Measurements from ENCODE around the gene C11orf52.

The C11orf52 gene

DNA sequence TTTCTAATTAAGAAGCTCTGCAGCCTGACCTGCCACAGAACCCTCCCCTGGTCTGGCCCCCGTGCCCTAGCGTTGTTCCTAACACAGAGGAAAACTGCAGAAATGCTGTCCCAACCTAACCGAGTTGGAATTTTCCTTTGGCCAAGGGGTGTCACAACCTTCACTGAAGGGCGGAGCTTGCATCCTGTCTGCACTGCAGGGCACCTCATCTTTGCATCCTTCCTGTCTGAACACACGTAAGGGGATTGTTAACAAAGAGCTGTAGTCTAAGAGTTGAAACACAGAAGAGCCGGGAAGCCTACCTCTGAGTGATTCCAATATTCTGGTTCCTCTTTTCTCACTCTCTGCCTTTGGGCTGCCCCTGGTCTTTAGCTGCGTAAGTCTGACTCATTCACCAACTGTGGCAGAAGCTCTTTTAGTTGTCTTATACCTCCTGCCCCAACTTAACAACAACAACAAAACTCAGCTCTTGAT is 20.0 kb downstream of the C11orf52 start:
- peak; percentile 46 for DNase-seq

DNA sequence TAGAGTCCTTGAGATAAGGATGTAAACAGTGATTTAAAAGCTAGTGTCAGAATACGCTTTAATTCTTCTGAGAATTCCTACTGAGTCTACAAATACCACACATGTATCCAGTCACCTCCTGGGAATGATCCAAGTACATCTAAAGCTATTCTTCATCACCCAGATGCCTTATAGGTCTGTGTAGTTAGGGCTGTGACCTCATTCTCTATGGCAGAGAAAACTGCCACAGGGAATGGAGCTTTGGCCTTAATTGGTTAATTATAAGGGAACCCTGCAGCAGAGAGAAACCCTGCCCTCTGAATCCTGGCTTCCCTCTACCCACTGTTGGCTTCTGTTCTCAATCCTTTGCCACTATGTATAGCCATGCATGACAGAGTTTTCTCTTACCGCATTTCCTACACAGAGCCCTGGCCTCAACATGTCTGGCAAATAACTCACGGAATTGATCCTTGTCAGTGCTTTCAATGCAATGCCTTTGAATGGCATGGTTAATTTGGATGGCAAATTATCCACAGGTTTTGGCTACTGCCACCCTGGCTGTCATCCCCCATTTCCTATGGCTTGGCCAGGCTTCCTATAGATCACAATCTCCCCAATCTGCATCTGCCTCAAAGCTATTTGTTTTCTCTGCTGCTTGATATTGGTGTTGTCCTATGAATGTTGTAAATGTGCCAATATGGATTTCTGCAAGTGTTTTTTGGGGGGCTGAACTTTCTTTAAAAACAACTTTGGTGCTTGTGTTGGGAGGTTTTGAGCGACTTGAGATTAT is 21.3 kb downstream of the C11orf52 start:
- no peak for ATAC-seq
- DNase-seq = no peak

More for the DNA sequence above, 20.0 kb downstream of the C11orf52 start:
- ATAC-seq = peak; percentile 72

DNA sequence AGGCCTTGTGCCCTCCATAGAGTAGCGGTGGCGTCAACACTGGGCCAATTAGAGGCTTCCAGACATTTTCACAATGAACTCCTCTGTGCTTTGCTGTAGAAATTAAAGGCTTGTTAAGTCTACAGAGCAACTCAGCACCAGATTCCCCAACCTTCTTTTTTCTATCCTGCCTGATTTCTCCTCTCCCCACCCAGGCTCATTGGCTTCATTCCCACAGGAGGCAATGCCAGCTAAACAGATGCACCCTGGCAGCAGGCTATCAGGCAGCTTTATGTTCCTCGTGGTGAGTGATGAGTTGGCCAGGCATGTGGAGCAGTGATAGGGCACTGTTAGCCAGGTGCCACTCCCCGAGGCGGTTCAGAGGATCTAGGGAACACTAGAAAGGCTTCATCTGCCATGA is 23.2 kb downstream of the C11orf52 start:
- no peak for DNase-seq
- no peak for ATAC-seq

DNA sequence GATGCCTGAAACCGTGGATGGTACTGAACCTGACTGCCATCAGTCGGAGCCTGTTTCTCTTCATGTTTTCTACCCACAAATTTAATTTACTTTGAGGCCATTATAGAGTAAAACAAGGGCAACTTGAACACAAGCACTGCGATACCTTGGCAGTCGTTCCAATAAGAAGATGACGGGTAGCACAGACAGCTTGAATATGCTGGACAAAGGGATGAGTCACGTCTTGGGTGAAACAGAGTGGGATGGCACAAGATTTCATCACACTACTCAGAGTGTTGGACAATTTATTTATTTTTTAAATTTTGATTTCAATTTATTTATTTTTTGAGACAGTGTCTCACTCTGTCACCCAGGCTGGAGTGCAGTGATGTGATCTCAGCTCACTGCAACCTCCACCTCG is 24.1 kb downstream of the C11orf52 start:
- ATAC-seq = no peak
- DNase-seq = no peak

DNA sequence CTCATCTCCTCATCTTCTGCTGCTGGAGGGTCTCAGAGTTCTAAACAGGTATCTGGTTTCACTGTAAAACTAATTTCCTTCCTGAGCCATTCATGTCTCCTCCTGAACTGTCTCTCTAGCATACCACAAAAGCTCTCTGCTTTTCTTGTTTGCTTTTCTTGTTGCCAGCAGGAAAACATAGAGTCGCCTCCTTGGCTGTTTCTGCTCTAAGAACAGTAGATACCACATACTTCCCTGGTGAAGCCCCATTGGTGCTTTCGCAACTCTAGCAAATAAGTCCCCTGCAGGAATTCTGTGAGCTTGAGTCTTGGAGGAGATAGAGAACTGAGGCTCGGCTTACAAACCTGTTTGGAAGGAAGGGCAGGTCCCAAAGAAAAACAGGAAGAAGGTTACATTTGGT is 25.4 kb downstream of the C11orf52 start:
- DNase-seq (no peak), ATAC-seq (no peak)

DNA sequence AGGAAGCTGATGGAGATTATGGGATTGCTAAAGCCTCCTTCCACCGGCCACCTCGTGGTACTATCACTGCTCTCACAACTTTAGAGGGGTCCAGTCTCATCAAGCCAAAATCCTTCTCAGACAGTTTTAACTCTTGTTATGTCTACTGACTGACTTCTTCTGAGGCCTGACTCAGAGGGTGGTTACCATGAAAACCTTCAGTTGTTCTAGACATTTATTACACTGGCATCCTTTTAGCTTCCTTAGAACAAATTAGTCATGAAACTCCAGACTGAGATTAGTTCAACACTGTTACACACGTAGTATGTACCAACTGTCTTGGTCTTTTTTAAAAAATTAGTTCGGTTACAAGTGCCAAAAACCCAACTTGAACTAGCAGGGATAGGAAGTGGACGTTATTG is 25.9 kb downstream of the C11orf52 start:
- ATAC-seq (peak; percentile 94), DNase-seq (no peak)

DNA sequence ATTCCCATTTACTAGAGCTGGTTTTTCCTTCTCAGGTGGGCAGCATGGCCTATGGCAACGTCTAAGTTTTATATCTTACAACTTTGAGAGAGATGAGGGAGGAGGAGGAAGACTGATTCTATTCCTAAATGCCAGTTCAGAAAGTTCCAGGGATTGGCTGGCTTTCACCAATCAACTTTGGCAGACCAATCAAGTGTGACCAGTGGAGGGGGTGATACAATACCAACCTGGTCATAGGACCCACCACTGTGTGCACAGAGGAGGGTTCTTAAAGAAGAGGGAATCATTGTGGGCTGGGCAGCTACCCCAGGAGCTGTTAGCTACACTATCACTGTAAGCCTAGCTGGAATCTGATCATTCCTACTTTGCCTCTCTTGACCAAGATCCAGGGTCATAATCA is 26.5 kb downstream of the C11orf52 start:
- ATAC-seq = no peak
- no peak for DNase-seq

DNA sequence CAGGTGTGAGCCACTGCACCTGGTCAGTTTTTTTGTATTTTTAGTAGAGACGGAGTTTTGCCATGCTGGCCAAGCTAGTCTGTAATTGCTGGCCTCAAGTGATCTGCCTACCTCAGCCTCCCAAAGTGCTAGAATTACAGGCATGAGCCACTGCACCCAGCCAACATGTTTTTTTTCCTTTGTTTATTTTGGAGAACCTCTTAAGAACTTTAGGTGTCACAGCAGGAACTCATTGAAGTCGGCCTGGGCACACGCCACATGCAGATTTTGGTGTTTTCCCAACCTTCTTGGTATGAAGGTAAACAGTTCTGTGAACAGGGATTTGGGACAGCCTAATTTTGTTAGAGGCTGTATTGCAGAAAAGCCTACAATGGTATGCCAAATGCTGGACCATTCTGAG is 27.8 kb downstream of the C11orf52 start:
- DNase-seq = no peak
- ATAC-seq = no peak

DNA sequence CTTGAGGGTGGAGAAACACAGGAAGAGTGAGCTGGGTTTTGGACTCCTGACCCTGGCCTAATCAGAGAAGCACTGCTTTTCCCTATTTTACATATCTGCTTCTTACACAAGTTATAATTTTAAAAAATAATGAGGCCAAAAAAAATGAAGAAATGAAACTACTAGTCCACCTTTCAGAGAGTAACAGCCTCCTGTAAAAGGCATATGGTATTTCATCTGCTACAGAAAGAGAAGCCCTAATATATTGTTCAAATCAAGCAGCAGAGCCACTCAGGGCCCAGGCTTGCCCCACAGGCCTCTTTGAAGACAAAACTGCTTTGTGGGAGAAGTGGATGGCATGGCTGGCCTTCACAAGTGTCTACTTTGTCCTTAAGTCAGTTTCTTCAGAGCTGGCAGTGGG is 28.4 kb downstream of the C11orf52 start:
- DNase-seq = no peak
- ATAC-seq = no peak

DNA sequence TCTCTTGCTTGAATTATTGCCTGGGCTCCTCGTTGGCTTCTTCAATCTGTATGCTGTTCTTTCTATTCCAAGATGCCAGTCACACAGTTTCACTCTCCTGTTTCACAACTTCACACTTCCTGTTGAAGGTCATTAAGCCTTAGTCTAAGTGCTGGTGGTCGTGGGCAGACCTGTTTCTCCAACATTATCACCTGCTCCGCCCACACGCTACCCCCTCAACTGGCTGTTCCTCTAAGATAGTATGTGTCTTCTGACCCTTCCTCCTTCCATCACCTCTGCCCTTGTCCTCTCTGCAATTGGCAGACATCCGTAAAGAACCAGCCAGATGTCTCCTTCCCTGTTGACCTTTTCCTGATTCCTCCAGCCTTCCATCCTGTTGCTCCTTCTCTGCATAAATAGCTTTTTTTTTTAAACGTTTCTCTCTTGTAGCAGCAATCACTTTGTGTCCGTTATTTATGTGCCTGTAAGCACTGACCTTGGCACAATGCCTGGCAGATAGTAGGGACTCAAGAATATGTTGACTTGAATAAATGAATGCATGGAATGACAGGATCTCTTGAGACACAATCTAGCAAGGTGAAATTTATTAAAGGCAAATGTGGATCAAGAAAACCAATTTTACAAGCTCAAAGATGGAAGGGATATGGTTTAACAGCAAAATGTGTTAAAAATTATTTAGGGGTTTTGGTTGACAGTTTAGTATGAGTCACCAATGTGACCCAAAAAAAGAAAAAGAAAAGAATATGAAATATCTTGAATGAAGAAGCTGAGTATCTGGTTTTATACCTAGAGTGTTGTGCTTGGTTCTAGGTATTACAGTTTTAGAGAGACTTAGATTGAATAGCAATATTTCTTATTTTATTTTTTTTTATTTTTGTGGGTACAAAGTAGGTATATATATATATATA is 31.1 kb downstream of the C11orf52 start:
- no peak for ATAC-seq
- no peak for DNase-seq

DNA sequence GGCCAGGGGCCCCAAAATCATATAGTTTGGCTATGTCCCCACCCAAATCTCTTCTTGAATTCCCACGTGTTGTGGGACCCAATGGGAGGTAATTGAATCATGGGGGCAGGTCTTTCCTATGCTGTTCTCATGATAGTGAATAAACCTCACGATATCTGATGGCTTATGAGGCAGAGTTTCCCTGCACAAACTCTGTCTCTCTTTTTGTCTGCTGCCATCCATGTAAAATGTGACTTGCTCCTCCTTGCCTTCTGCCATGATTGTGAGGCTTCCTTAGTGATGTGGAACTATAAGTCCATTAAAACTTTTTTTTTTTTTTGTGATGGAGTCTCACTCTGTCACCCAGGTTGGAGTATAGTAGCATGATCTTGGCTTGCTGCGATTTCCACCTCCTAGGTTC is 32.9 kb downstream of the C11orf52 start:
- DNase-seq (no peak), ATAC-seq (no peak)

DNA sequence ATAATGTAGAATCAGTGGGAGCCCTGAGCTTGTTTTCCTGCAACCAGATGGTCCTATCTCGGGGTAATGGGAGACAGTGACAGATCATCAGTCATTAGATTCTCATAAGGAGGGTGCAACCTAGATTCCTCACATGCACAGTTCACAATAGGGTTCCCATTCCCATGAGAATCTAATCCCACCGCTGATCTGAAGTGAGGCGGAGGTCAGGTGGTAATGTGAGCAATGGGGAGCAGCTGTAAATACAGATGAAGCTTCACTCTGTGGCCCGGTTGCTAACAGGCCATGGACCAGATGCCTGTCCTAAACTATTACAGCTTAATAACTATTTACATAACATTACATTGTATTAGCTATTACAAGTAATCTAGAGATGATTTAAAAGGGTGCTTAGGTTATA is 35.4 kb downstream of the C11orf52 start:
- DNase-seq = no peak
- no peak for ATAC-seq

DNA sequence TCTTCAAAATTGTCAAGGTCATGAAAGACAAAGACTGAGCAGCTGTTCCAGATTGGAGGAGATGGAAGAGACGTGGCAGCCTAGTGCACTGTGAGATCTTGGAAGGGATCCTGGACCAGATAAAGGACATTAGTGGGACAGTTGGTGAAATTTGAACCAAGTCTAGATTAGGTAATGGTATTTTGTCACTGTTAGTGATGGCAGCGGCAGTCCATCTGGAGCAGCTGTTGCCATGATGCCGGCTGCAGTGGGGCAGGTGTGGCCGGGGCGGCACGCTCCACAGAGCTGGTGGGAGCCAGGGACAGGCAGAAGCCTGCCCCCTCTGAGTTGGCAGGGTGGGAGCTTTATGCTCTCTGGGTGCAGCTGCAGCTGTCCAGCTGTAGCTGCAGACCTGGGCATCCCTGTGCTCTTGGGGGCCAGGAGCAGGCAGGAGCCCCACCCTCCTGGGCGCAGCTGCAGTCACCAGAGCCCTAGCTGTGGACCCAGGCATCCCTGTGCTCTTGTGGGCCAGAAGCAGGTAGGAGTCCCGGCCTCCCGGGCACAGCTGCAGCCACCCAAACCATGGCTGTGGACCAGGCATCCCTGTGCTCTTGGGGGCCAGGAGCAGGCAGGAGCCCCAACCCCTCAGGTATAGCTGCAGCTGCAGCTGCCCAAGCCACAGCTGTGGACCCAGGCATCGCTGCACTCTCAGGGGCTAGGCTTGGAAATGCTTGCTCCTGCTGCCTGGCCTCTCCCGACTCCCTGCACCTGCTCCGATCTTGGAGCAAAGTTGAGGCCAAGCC is 39.1 kb downstream of the C11orf52 start:
- DNase-seq = no peak
- peak; percentile 36 for ATAC-seq

DNA sequence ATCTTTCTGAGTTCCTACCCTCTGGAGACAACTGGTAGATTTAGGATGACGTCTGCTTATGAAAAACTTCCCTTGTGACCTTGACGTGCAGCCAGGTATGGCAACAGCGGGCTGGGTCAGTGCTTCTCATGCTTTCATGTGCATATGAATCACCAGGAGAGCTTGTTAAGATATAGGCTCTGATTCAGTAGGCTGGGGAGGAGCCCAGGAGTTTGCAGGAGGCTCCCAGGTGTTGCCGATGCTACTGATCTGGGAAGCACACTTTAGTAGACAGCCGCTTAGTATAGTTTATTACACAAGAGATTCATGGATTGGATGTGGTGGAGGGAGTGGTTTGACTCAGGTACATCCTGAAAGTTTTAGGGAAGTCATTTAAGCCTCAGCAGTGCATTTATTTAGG is 42.2 kb downstream of the C11orf52 start:
- ATAC-seq = no peak
- DNase-seq = no peak

DNA sequence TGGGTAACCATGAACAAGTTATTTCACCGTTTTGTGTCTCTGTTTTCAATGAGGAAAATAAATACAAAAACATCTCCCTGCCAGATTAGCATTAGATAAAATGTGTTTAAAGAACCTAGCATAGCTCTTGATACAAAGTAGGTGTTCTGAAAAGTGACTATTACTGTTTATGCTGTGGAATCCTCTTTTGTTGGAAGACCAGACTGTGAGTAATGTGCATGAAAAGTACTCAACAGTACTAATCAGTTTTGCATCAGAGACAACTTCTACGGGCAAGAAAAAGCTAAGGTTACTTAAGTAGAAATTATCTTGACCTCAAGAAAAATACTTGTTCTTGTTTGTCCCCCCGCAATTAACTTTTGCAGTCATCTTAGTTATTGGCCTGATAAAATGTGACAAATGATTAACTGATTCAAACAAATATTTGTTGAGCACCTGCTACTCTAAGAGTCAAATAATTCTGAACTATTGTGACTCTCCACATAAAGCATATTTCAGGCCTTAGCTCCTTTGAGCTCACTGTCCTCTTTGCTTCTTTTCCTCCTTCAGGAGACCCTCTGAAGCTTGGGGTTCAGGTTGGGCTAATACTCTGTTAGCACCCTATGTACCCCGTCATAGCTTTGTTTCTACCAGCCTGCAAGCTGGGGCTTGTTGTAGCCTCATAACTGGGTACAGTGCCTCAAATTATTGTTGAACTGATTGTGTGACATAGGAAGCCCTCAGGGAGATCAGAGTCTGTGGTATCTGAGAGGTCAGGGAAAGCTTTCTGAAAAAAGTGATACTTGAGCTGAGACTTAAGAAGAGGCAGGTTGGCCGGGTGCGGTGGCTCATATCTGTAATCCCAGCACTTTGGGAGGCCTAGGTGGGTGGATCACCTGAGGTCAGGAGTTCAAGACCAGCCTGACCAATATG is 42.9 kb downstream of the C11orf52 start:
- no peak for ATAC-seq
- no peak for DNase-seq

DNA sequence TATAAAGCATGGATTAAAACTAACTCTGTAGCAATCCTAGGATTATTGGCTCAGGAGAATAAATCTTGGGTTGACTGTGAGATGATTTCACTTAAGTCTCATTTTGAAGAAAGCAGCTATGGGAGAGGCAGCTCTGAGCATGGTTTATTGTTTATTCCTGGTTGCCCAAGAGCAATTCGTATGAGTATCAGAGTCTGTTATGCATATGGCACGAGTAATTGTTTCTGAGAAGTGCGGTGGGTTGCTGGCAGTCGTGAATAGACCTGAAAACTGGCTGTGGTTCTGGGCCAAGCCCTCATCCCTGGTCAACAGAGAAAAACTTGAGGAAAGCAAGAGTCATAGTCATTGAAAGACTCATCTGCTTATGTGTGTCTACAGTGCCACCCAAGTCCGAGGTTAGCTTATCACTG is 45.2 kb downstream of the C11orf52 start:
- DNase-seq (no peak), ATAC-seq (peak; percentile 85)

DNA sequence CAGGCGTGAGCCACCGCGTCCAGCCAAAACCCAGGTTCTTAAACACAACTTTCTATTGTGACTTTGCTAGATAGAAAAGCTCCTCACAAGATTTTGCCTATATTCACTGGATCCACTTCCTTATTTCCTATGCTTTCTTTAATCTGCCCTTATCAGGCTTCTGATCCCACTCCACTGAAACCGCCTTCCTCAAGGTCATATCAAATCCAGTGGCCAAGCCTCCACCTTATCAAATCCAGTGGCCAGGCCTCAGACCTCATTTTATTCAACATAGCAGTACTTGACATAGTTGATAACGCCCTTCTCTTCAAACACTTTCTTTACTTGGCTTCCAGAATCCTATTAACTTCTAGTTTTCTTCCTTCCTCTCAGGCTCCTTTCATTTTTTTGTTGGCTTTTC is 48.0 kb downstream of the C11orf52 start:
- DNase-seq (no peak), ATAC-seq (no peak)

DNA sequence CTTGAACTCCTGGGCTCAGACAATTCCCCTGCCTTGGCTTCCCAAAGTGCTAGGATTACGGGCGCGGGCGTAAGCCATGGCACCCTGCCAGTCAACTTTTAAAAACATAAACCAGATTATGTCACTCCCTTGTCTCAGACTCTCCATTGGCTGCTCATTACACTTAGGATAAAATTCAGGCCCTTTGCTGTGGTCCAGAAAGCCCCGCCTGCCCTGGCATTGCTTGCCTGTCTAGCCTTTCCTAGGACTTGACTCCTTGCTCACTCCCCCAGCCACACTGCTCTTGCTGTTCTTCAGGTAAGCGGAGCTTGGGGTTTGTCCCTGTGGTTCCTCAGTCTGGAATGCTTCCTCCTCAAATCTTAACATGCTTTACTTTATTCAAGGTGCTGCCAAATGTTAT is 48.9 kb downstream of the C11orf52 start:
- DNase-seq = no peak
- ATAC-seq = no peak

DNA sequence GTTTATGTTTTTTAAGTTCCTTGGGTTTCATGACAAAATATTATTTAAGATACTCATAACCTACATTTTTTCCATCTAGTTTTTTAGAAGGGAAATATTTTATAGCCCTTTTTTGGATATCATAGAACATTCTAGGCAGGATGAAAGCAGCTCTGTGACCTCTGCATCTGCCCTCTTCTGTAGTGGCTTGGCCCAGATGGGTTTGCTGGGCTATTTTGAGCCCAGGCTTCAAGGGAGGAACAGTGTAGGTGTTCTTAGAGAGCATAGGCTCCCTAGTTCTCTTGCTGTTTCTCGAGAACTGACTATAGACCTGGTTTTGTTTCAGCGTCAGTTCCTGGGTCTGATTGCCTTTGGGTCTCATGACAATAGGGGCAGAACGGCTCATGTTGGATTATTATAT is 50.6 kb downstream of the C11orf52 start:
- DNase-seq (no peak), ATAC-seq (no peak)

DNA sequence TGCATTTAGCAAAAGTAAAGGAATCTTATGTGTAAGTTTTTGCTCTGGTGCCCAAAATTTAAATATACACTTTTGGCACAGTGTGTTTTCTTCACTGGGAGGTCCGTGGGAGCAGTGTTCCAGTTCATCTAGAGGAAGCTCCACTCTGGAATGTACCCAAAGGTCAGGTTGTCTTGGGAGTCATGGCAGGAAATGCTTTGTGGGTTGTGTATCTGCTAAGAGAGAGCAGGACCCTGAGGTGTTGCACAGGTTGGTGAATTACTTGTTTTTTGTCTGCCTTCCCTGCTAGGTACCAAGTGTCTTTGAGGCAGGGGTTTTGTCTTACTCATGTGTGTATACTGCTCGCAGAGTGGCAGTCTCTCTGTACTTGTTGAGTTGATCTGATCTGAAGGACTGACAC is 55.7 kb downstream of the C11orf52 start:
- no peak for DNase-seq

DNA sequence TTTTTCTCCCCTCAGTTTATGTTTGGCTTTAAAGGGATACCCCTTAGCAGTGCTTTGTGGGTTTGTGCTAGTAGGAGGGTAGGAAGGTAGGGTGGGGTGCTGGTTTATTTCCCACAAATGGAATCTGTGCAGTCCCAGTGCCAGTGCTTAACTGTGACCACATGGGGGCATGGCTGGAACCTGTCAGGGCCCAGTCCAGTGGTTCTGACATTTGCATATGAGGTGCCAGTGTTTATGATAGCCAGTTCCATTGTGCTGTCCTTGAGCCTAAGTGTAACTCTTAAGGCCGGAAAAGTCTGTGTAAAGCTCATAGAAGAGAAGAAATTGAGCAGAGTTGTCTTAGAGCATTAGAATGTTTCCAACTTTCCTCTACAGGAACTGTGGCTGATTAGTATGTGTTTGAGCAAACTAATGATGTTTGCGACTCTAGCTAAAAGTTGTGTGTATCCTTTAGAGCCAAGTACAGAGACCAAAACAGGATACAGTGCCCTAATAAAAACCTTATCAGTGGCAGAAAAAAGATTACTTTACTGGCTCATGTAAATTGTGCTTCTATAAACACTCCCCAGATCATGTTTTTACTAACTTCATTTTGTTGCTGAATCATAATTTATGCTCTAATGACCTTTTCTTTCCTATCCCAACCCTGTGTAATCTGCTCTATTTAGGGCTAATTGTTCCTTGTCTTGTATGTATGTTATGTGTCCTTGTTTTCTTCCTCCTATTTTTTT is 56.5 kb downstream of the C11orf52 start:
- no peak for ATAC-seq
- no peak for DNase-seq

More for the DNA sequence above, 55.7 kb downstream of the C11orf52 start:
- ATAC-seq = no peak
